Islet of Langerhans (tissue), 1 donor: ENCODE data around the gene UBXN11.
"Not testable (repeated sequence)": the region's sequence is repeated elsewhere in the genome, so short reads cannot be mapped to it uniquely, and the experiment has no call there.

Experiments
- FAIRE-seq: peaks from one replicate; lab custom pipeline; 2011; peaks lifted over from hg19 to GRCh38; lab: Jason Lieb, UNC

UBXN11 gene

DNA sequence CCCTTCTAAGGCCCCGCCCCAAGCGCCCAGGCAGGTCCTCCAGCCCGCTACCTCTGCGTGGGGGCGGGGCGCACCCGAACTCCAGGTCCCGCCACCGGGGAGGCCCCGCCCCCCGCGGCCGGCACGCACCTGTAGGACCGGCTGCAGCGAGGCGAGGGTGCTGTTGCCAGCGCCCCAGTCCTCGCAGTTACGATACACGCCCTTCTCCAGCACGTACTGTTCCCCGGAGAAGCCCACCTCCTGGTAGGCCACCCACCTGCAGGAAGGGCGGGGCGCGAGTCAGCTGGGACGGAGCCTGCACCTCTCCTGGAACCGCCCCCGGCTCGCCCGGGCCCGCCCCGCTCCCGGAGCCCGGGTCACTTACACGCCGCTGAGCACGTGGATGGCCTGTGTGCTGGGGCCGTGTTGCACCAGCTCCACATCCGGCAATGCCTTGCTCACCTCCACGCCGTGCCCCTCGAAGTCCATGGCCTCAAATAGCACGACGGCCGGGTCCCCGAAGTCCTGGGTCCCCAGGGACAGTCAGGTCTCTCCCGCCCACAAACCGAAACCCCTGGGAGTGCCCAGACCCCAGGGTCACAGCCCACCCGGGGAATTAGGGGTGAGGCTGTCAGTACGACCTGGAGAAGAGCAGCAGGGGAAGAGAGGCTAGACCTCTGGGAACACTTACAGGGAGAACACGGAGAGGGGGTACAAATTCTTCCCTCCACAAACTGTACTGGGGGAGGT is 30.2 kb upstream of the UBXN11 start:
- no peak for FAIRE-seq

DNA sequence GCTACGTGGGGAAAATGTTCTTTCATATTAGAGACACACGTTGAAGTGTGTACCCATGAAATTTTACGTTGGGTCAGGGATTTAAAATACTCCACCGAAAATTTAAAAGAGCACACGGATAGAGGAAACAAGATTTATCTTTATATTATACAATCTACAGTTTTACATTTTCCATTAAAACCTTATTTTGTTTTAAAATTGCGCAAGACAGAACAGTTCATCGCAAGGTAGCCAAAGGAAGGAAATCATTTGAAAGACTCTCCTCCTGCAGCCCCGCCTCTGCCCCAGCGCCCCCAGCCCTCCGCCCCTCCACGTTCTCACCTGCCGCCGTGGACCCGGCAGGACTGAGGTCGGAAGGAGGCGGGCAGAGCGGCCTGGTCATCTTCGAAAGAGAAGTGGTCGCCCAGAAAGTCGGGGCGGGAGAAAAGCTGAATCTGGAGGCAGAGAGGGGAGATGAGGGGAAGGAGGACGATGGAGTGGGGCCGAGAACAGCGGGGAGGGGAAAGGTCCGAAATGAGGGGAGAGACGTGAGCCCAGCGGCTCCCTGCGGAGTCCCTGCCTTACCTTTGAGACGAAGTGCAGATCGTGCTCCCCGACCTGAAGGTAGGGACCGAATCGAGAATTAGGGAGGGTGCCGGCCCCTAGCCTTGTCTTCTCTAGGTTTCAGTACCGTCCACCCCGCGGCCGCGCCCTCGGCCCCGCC is 29.5 kb upstream of the UBXN11 start:
- no peak for FAIRE-seq

DNA sequence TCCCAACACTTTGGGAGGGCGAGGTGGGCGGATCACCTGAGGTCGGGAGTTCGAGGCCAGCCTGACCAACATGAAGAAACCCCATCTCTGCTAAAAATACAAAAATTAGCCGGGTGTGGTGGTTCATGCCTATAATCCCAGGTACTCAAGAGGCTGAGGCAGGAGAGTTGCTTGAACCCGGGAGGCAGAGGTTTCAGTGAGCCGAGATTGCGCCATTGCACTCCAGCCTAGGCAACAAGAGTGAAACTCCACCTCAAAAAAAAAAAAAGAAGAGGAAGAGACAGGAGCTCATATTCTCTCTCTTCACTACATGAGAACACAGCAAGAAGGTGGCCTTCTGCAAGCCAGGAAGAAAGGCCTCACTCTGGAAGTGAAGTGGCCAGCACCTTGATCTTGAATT is 26.9 kb upstream of the UBXN11 start:
- FAIRE-seq = not testable (repeated sequence)

DNA sequence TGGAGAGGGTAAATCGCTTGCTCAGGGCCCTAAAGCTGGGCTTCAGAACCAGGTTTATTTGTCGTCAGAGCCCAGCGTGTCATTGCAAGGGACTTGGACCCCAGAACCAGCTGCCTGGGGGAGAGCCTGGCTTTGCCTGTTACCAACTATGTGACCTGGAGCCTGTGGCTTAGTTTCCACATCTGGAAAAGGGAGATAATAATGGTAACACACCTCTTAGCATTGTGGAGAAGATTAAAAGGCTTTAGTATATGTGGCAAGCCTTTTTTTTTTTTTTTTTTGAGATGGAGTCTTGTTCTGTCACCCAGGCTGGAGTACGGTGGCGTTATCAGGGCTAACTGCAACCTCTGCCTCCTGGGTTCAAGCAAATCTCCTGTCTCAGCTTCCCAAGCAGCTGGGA is 23.8 kb upstream of the UBXN11 start:
- FAIRE-seq = no peak

DNA sequence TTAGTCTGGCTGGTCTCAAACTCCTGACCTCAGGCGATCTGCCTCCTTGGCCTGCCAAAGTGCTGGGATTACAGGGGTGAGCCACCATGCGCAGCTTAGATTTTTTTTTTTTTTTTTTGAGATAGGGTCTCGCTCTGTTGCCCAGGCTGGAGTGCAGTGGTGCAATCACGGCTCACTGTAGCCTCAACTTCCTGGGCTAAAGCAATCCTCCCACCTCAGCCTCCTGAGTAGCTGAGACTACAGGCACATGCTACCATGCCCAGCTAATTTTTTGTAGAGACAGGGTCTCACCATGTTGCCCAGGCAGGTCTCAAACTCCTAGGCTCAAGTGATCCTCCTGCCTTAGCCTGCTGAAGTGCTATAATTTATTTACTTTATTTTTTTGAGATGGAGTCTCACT is 22.9 kb upstream of the UBXN11 start:
- not testable (repeated sequence) for FAIRE-seq

DNA sequence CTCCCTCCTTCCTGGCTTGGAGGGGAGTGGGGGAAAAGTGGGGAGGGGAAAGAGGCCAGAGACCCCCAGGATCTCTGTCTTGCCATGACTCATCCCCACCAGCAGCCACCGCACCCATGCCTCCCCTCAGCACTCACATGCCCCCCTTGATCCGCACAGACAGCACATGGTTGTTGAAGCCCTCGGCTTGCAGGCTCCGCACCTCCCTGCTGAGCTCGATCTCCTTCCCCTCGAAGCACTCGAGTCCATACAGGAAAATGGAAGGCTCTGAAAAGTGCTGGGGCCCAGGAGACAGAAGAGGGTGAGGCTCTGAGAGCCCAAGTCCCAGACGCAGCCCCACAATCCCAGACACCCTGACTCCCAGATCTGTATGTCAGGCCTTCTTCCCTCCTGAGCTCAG is 22.2 kb upstream of the UBXN11 start:
- no peak for FAIRE-seq

DNA sequence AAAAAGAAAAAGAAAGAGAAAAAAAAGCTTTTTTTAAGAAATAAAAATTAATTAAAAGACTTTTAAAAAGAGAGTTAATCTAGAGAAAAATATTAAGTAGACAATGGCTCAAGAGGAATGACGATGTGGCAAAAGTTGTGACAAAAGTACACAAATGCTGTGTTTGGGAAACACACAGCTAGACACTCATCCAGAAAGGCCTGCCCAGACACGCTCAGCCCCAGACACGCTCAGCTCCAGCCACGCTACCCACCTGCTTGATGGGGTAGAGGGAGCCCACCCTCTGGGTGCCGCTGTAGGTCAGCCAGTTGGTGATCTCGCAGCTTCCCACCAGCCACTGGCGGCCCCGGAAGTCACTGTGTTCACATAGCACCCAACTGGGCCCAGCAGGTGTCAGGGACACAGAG is 21.5 kb upstream of the UBXN11 start:
- no peak for FAIRE-seq

DNA sequence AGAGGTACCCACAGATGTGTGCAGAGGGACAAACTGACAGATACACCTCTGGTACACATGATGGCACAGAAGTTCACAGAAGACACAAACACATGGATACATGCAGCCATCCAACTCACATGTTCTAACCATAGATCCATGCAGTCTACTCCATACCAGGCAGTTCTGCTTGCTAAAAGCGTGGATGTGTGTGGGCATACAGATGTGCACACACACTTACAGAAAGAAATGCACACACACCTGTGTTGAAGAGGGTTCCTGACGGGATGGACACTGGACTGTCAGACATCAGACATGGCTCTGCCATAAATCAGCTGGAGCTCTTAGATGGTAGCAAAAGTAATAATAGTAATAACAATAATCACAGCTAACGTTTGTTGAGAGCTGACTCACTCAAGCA is 18.1 kb upstream of the UBXN11 start:
- FAIRE-seq = no peak

DNA sequence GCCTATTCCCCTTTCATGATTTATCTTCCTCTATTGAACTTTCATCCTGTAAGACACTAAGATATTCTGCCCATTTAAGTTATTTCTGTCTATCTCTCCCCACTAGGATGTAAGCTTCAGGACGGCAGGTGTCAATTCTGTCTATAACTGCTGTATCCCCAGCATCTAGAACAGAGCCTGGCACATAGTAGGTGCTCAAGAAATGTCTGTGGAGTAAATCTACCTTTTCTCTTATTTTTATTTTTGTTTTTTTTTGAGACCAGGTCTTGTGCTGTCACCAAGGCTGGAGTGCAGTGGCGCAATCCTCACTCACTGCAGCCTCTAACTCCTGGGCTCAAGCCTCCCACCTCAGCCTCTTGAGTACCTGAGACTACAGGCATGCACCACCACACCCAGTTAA is 16.9 kb upstream of the UBXN11 start:
- no peak for FAIRE-seq

DNA sequence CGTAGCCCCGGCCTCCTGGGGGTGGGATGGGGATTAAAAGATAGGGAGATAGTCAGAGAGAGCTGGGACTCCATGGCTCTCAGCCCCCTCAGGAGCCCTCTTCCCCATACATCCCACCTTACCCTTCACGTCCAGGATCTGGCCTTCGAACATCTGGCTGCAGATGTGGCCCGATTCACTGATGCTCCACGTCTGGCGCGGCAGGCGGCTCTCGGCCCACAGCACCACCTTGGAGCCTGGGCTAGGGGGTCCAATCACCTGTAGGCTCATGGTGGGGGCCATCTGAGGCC is 15.6 kb upstream of the UBXN11 start:
- FAIRE-seq = no peak

DNA sequence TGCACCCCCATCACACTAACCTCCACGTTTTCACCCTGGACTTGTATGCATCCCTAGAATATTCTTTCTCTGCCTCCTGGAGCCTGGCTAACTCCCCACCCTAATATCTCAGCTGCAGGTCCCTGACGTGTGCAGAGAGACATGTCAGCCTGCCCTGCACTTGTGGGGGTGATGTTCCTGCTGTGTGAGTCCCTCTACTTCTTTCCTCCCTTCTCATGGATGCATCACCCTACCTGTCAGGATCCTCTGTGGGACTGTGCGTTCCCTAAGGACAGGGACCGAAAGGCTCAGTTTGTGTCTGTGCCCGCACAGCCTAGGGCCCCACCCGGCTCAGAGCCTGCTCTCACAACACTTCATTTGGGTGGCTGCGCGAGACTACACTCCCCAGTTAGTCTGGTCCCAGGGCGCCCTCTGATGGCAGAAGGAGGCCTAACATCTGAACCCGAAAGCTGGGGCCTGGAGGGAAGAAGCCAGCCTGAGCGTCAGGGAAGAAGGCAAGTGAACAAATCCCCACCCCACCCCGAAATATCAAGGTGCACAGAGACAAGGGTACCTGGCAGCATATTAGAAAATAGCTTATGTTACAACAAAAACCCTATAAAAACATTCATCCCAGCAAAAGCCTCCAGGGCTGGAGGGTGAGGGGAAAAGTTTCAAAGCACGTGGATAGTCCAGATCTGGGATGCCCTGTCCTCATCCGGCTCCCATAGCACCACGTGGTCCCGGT is 15.0 kb upstream of the UBXN11 start:
- FAIRE-seq = no peak

DNA sequence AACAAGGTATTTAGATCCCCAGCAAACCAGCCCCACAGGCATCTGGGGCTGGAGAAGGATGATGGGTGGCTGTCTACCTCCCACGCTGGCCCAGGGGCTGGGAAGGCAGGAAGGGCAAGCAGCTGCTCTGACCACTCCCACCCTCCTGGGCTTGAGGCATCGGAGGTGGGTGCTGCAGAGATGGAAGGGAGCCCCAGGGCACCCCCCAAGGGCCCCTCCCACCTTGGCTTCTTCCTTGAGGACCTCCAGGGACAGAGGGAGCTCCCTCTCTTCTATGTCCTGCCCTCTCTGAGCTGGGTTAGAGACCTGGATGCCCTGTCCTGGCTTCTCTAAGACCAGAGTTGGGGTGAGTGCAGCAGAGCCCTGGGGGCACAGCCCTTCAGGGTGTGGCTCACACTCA is 14.5 kb upstream of the UBXN11 start:
- no peak for FAIRE-seq

DNA sequence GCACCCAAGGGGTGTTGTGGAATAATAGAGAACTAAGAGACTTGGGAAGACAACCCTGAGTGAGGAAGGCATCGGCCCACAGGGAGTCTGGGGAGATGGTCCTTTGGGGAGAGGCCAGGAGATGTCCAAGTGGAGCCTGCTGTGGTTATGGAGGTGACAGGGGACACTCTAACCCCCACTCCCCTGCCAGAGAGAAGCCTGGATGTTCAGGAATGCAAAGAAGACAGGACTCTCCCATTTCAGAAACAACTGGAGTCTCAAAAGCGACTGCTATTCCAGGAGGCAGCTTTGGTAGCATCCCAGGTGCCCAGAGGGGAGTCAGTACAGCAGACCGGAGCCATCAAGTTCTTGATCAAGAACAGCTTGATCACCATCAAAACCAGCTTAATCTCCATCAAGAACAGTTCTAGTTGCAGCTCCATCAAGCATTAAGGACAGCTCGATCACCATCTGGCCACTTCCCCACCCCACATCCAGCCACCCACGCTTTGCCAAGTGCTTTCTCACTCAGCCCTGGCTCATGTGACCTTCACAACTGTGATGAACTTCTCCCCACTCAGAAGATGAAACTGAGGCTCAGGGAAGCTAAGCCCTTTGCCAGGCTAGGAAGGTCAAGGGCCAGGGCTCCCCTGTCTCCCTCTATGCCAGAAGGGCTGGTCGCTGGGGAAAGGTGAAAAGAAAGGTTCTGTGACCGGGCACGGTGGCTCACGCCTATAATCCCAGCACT is 12.1 kb upstream of the UBXN11 start:
- FAIRE-seq = no peak

DNA sequence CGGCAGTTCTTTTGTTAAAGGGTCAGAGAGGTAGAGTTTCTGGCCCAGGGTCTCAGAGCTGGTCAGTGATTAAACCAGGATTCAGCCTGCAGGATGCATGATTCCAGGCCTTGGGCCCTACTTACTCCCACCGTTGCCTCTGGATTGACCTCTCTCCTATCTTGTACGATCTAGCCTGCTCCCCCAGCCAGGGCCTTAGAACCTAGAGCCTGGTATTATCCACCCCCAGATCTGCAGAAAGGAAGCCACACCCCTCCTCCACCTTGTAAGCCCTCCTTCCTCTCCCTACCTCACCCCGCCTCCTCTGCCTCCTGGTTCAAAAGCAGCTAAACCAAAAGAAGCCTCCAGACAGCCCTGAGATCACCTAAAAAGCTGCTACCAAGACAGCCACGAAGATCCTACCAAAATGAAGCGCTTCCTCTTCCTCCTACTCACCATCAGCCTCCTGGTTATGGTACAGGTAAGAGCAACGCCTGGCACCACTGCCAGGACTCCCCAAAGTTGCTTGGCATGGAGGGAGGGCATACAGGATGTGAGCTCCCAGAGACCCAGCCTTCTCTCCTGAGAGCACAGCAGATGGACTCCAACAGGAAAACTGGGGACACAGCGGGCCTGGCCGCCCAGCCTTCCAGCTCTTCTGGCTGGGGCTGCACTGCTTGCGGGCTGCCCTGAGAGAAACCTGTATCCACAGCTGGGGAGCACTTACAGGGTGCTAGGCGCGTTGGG is 11.3 kb upstream of the UBXN11 start, which contains the start of gene CD52:
Gene CD52 (plus strand): TSS at position 347 of the 726 bp plus-strand sequence. CDS start 60 bp downstream, at position 407.
- no peak for FAIRE-seq

DNA sequence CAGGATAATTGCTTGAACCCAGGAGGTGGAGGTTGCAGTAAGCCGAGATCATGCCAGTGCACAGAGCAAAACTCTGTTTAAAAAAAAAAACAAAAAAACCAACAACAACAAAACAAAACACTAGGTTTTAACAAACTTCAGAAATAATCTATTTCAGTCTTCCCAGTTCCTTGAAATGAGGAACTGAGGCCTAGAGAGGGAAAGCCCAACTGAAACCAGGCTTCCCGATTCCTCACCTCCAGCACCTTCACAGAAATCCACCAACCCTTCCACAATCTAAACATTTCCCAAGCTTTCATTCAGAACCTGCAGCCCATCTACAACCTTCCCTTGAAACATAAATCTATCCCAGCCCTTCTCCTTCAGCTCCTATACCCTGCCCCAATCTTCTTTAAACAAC is 10.7 kb upstream of the UBXN11 start:
- FAIRE-seq = no peak

DNA sequence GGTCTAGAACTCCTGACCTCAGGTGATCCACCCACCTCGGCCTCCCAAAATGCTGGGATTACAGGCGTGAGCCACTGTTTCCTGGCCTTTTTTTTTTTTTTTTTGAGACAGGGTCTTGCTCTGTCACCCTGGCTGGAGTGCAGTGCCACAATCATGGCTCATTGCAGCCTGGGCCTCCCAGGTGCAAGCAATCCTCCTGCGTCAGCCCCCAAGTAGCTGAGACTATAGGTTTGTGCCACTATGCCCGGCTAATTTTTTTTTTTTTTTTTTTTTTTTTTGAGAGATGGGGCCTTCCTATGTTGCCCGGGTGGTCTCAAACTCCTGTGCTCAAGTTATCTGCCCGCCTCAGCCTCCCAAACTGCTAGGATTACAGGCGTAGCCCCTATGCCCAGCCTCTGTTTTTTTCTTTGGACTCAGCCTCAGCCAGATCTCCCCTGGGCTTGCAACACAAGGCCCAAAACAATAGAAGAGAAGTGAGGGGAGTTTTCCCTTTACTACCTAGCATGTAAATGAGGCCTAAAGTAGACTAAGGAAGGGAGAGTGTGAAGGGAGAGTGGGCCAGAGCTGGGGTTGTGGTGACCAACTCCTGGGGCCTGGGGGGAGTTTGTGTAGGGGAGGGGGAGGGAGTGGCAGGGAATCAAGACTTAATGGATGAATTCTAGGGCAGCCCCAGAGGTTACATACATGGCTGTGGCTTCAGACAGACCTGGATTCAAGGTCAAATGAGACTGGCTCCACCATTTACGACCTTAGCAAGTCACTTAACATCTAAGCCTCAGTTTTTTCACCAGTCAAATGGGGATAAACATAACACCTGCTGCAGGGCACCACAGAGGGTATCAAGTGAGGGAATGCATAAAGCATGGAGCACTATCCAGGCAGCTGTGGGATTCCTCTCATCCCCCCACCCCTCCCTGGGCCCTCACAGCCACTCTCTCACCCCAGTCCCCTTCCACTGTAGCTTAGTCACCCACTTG is 9.7 kb upstream of the UBXN11 start:
- no peak for FAIRE-seq

DNA sequence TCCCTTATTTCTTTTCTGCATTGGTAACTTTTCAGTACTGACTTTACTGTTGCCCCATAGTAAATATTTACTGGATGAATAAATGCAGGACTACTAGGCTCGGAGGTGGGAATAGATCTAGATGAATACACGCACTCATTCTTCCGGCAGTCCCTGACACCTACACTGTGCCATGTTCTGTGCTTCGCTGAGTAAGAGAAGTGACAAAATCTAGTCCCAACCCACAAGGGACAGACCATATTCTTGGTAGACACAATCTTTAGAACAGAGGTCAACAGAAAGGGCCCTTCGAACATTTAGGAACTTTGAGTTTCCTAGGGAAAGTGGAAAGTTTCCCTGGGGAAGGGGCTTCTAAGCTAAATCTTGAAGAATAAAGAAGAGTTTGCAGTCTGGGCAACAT is 8.1 kb upstream of the UBXN11 start:
- no peak for FAIRE-seq

DNA sequence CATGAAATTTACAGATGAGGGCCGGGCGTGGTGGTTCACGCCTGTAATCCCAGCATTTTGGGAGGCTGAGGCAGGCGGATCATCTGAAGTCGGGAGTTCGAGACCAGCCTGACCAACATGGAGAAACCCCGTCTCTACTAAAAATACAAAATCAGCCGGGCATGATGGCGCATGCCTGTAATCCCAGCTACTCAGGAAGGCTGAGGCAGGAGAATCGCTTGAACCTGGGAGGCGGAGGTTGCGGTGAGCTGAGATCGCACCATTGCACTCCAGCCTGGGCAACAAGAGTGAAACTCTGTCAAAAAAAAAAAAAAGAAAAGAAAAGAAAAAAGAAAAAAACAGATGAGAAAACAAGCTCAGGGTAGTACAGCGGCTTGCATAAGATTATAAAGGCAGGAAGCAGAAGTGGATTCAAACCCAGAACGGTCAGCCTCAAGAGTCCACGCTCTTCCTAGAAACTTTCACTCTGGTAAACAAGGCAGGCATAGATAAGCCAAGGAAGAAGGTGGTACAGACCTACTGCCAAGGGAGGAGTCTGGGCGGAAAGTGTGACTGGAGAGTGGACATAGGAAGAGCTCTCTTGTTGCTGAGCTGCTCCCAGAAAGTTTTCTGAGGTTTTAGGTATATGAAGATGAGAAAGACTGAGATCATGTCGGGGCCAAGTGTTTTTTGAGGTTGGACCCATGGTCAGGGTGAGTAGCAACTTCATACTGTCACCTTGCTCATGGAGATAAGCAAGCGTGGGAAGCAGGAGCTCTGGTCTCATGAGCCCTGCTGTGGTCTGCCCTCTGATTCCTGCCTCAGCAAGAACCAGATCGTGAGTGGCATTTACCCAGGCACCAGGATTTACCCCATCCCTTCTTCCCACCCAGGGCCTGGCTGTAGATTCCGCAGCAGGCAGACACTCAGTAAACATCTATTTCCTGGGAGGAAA is 1.8 kb upstream of the UBXN11 start:
- not testable (repeated sequence) for FAIRE-seq

DNA sequence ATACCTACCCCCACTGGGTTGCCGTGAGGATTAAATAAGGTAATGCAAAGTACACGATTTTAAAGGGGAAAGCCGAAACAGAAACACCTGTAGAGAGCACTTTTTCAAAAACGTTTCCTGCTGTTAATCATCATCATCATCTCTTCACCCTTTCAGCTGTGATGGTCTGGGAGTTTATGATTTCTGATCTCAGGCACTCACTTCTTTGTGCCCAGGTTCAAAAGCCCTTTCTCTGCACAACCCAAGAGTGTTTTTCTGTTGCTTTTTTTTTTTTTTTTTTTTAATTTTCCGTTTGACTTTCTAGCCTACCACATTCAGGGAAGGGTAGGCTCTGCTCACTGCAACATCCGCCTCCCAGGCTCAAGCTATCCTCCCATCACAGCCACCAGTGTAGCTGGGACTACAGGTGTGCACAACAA is 936 bp upstream of the UBXN11 start:
- no peak for FAIRE-seq
